Measurements from ENCODE around the gene TTLL11.
"Not testable (repeated sequence)": the region's sequence is repeated elsewhere in the genome, so short reads cannot be mapped to it uniquely, and the experiment has no call there.

TTLL11 gene

GRCh38 chr9:122118343-122119165, 25.4 kb upstream of the TTLL11 start:
- no peak overlapping the region for H3K4me3 Mint-ChIP-seq
- H3K36me3 Mint-ChIP-seq: no peaks in the 10 kb centered on the region
- H3K4me1 Mint-ChIP-seq: peaks cover 6% of the 10 kb centered on the region
- peaks cover 20% of the 10 kb centered on the region for H3K27me3 Mint-ChIP-seq
- H3K9me3 Mint-ChIP-seq: no peaks in the 10 kb centered on the region
- H3K27ac Mint-ChIP-seq: no peak overlapping the region
- ATAC-seq: no peak

GRCh38 chr9:122117241-122117640, 24.1 kb upstream of the TTLL11 start:
- H3K27me3 Mint-ChIP-seq: peaks cover 13% of the 10 kb centered on the region
- H3K27ac Mint-ChIP-seq, H3K4me1 Mint-ChIP-seq, H3K9me3 Mint-ChIP-seq, H3K36me3 Mint-ChIP-seq, ATAC-seq, H3K4me3 Mint-ChIP-seq: not testable (repeated sequence)

GRCh38 chr9:122116448-122117173, 23.5 kb upstream of the TTLL11 start:
- Mint-ChIP-seq H3K4me1 (no peaks in the 10 kb centered on the region), H3K27ac (no peak overlapping the region)
- no peak for ATAC-seq

GRCh38 chr9:122116040-122116439, 22.9 kb upstream of the TTLL11 start:
- peaks cover 13% of the 10 kb centered on the region for H3K27me3 Mint-ChIP-seq
- H3K4me1 Mint-ChIP-seq: no peaks in the 10 kb centered on the region
- H3K27ac Mint-ChIP-seq: no peak overlapping the region
- no peaks in the 10 kb centered on the region for H3K36me3 Mint-ChIP-seq
- H3K4me3 Mint-ChIP-seq: no peak overlapping the region
- H3K9me3 Mint-ChIP-seq: no peaks in the 10 kb centered on the region
- no peak for ATAC-seq

More at GRCh38 chr9:122116448-122117173, 23.5 kb upstream of the TTLL11 start:
- H3K36me3 Mint-ChIP-seq: no peaks in the 10 kb centered on the region
- no peaks in the 10 kb centered on the region for H3K9me3 Mint-ChIP-seq
- no peak overlapping the region for H3K4me3 Mint-ChIP-seq
- peaks cover 13% of the 10 kb centered on the region for H3K27me3 Mint-ChIP-seq

GRCh38 chr9:122115176-122116035, 22.3 kb upstream of the TTLL11 start:
- no peaks in the 10 kb centered on the region for H3K4me1 Mint-ChIP-seq
- no peak for ATAC-seq
- no peak overlapping the region for H3K4me3 Mint-ChIP-seq
- no peaks in the 10 kb centered on the region for H3K9me3 Mint-ChIP-seq
- H3K27ac Mint-ChIP-seq: no peak overlapping the region
- peaks cover 19% of the 10 kb centered on the region for H3K27me3 Mint-ChIP-seq
- H3K36me3 Mint-ChIP-seq: no peaks in the 10 kb centered on the region

- H3K27me3 Mint-ChIP-seq: peaks cover 26% of the 10 kb centered on the region
- no peak for ATAC-seq
- H3K4me3 Mint-ChIP-seq: no peak overlapping the region
- no peak overlapping the region for H3K27ac Mint-ChIP-seq
- no peaks in the 10 kb centered on the region for H3K9me3 Mint-ChIP-seq
- H3K4me1 Mint-ChIP-seq: no peaks in the 10 kb centered on the region
- H3K36me3 Mint-ChIP-seq: no peaks in the 10 kb centered on the region
Measured at GRCh38 chr9:122113574-122113973, 20.5 kb upstream of the TTLL11 start.

GRCh38 chr9:122112238-122112637, 19.1 kb upstream of the TTLL11 start:
- Mint-ChIP-seq H3K27me3 (peaks cover 26% of the 10 kb centered on the region), H3K36me3 (no peaks in the 10 kb centered on the region), H3K4me1 (no peaks in the 10 kb centered on the region), H3K4me3 (no peak overlapping the region), H3K9me3 (no peaks in the 10 kb centered on the region), H3K27ac (no peak overlapping the region)
- no peak for ATAC-seq

- H3K4me3 Mint-ChIP-seq: no peak overlapping the region
- H3K27ac Mint-ChIP-seq: no peak overlapping the region
- H3K27me3 Mint-ChIP-seq: peaks cover 26% of the 10 kb centered on the region
- H3K36me3 Mint-ChIP-seq: no peaks in the 10 kb centered on the region
- H3K9me3 Mint-ChIP-seq: no peaks in the 10 kb centered on the region
- no peaks in the 10 kb centered on the region for H3K4me1 Mint-ChIP-seq
- ATAC-seq: no peak
Measured at GRCh38 chr9:122111413-122112085, 18.4 kb upstream of the TTLL11 start.

- no peak for ATAC-seq
- no peaks in the 10 kb centered on the region for H3K9me3 Mint-ChIP-seq
- H3K36me3 Mint-ChIP-seq: no peaks in the 10 kb centered on the region
- H3K27me3 Mint-ChIP-seq: peaks cover 19% of the 10 kb centered on the region
- no peak overlapping the region for H3K4me3 Mint-ChIP-seq
- no peak overlapping the region for H3K27ac Mint-ChIP-seq
- no peaks in the 10 kb centered on the region for H3K4me1 Mint-ChIP-seq
Measured at GRCh38 chr9:122110100-122110833, 17.2 kb upstream of the TTLL11 start.

- H3K36me3 Mint-ChIP-seq: no peaks in the 10 kb centered on the region
Measured at GRCh38 chr9:122109035-122109813, 16.1 kb upstream of the TTLL11 start.

GRCh38 chr9:122107291-122107805, 14.2 kb upstream of the TTLL11 start:
- peaks cover 6% of the 10 kb centered on the region for H3K36me3 Mint-ChIP-seq
- H3K4me3 Mint-ChIP-seq: no peak overlapping the region
- H3K4me1 Mint-ChIP-seq: no peaks in the 10 kb centered on the region
- no peak overlapping the region for H3K27ac Mint-ChIP-seq
- H3K9me3 Mint-ChIP-seq: peaks cover 7% of the 10 kb centered on the region
- ATAC-seq: no peak
- H3K27me3 Mint-ChIP-seq: peaks cover 13% of the 10 kb centered on the region

More at GRCh38 chr9:122109035-122109813, 16.1 kb upstream of the TTLL11 start:
- ATAC-seq: no peak
- peaks cover 1% of the 10 kb centered on the region for H3K9me3 Mint-ChIP-seq
- no peaks in the 10 kb centered on the region for H3K4me1 Mint-ChIP-seq
- H3K4me3 Mint-ChIP-seq: no peak overlapping the region
- H3K27ac Mint-ChIP-seq: no peak overlapping the region
- peaks cover 13% of the 10 kb centered on the region for H3K27me3 Mint-ChIP-seq

- Mint-ChIP-seq H3K9me3 (peaks cover 7% of the 10 kb centered on the region), H3K4me1 (no peaks in the 10 kb centered on the region), H3K4me3 (no peak overlapping the region), H3K27me3 (peaks cover 13% of the 10 kb centered on the region), H3K27ac (no peak overlapping the region), H3K36me3 (peaks cover 6% of the 10 kb centered on the region)
- ATAC-seq: no peak
Measured at GRCh38 chr9:122106576-122106975, 13.5 kb upstream of the TTLL11 start.

GRCh38 chr9:122103985-122104384, 10.9 kb upstream of the TTLL11 start:
- H3K9me3 Mint-ChIP-seq: peaks cover 7% of the 10 kb centered on the region
- H3K27ac Mint-ChIP-seq: no peak overlapping the region
- H3K4me3 Mint-ChIP-seq: no peak overlapping the region
- peaks cover 6% of the 10 kb centered on the region for H3K36me3 Mint-ChIP-seq
- no peak for ATAC-seq
- H3K4me1 Mint-ChIP-seq: peaks cover 6% of the 10 kb centered on the region
- no peaks in the 10 kb centered on the region for H3K27me3 Mint-ChIP-seq
